ENCODE measurements around the gene GPR137C. TPM values are rescaled to one million over a fixed set of nuclear protein-coding genes. Genes with fewer than 3 reads are reported as not detected.

GPR137C gene
- total and polyA plus RNA-seq, 10 of the 15 experiments (the other 5 are each of a cell fraction or from before 2014, with no cell fraction given), result 0.03 to 0.72 (median 0.22) TPM

DNA sequence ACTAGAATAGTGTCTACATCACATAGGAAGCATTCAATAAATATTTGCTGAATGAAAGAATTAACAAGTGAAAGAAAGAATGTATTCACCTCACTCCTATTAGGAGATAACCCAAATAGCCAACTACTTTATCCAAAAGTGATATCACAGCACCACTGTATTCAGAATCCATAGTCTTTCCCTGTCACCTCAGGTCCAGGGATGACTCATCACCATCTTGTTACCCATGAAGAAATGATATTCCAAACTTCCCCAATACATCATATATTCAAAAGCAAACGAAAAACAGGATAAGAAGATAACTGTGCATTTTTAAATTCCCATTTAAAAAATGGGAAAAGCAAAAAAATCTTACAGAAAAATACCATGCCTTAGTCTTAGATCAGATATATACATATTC lies 39.4 kb upstream of the GPR137C start:
- H3K36me3 ChIP-seq (ENCODE audit: control insufficient read depth in 2 of 2, insufficient read depth in 2 of 2, low read length in 1 of 2), result no peaks in the 10 kb centered on the region
- ATAC-seq, result no peak
- no peaks in the 10 kb centered on the region for H3K9me3 ChIP-seq (replicated peaks; ENCODE audit: control insufficient read depth, insufficient read depth, low read length)
- 46% methylated on average over 1 of the region's 1 CpG for WGBS (ENCODE audit: insufficient coverage, insufficient replicate concordance, low lambda C conversion rate, missing lambda C conversion rate)
- DNase-seq (ENCODE audit: low read depth, low spot score), result no peak
- no peaks in the 10 kb centered on the region for H3K79me2 ChIP-seq (ENCODE audit: control insufficient read depth, insufficient read depth, low read length)
- no peak overlapping the region for H3K9ac ChIP-seq (ENCODE audit: control insufficient read depth, insufficient read depth, low read length)
- H4K20me1 ChIP-seq (ENCODE audit: control insufficient read depth, insufficient read depth), result no peaks in the 10 kb centered on the region
- CTCF ChIA-PET, result no interaction called here
- no peak overlapping the region for H3K4me2 ChIP-seq (ENCODE audit: control insufficient read depth, insufficient read depth)
- no peak overlapping the region for H3K27ac ChIP-seq (ENCODE audit: control insufficient read depth, insufficient read depth)
- TF ChIP-seq, protein P1, sequence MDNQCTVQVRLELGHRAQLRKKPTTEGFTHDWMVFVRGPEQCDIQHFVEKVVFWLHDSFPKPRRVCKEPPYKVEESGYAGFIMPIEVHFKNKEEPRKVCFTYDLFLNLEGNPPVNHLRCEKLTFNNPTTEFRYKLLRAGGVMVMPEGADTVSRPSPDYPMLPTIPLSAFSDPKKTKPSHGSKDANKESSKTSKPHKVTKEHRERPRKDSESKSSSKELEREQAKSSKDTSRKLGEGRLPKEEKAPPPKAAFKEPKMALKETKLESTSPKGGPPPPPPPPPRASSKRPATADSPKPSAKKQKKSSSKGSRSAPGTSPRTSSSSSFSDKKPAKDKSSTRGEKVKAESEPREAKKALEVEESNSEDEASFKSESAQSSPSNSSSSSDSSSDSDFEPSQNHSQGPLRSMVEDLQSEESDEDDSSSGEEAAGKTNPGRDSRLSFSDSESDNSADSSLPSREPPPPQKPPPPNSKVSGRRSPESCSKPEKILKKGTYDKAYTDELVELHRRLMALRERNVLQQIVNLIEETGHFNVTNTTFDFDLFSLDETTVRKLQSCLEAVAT (IDR thresholded peaks at IDR 0.05), result no peak
- TF ChIP-seq RCOR1 (conservative IDR thresholded peaks at IDR 0.05; ENCODE audit: low read depth, low read length) (no peak), ZNF217 (IDR thresholded peaks at IDR 0.05) (no peak), WRNIP1 (IDR thresholded peaks at IDR 0.05; ENCODE audit: borderline replicate concordance, low read depth, low read length) (no peak)
- H3K4me3 ChIP-seq, result no peak overlapping the region
- H3K27me3 ChIP-seq (replicated peaks in 1 of 2; ENCODE audit: control insufficient read depth in 2 of 2, insufficient read depth in 2 of 2, low read length in 1 of 2), result no peaks in the 10 kb centered on the region
- no TSS peak for BruUV-seq (replicated peaks)
- SMC1A ChIA-PET (ENCODE audit: uncharacterized antibody, unreplicated experiment), result no interaction called here
- no peaks in the 10 kb centered on the region for H3K4me1 ChIP-seq (ENCODE audit: control insufficient read depth, insufficient read depth, low read length)
- no peak for FAIRE-seq
- no peak overlapping the region for H2AFZ ChIP-seq (ENCODE audit: control insufficient read depth, low read depth, low read length)
- POLR2A ChIA-PET, result no interaction called here
- in situ Hi-C loops (cut with MboI) (no loop called here), intact Hi-C loops (cut with micrococcal nuclease; ENCODE audit: unreplicated experiment) (no loop called here)
- RAD21 ChIA-PET (ENCODE audit: unreplicated experiment), result no interaction called here

DNA sequence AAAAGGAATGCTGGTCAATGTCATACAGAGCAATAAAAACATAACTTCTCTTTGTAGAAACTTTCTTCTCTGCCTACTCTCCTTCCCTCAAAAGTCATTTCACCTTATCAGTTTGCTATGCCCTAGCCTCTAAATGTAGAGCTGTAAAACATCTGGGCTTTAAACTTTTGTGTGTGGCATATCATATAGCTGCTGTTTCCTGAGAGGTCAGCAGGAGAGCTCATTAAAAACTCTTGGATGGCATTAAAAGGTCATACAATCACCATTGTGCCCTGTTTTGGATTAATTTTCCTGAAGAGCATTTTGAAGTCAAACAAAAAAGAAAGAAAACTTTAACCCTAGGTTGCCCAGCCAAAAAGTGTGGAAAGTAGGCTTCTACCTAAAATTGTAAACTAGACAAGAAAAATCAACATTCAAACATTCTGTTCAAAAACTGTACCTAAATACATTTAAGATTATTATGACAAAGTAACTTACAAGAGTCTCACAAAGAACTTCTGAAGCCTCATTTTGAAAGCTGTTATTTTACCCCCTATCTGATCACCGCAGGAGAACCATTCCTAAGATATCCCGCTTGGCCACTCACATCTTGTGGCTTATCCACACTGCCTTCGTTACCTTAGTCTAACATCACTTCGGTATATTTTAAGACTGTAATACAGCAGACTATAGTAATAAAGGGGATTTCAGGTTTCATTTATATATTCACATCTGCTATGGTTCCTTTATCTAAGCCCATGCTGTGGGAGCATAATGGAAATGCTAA lies 38.4 kb upstream of the GPR137C start:
- no peak overlapping the region for H2AFZ ChIP-seq (ENCODE audit: control insufficient read depth, low read depth, low read length)
- no peak overlapping the region for H3K4me2 ChIP-seq (ENCODE audit: control insufficient read depth, insufficient read depth)
- CTCF ChIA-PET, result no interaction called here
- H3K4me3 ChIP-seq, result no peak overlapping the region
- no TSS peak for BruUV-seq (replicated peaks)
- no peak overlapping the region for H3K27ac ChIP-seq (ENCODE audit: control insufficient read depth, insufficient read depth)
- TF ChIP-seq SIX5 (IDR thresholded peaks at IDR 0.05; ENCODE audit: low read depth, low read length, severe bottlenecking) (no peak), HDAC2 (IDR thresholded peaks at IDR 0.05) (no peak), MEF2A (IDR thresholded peaks at IDR 0.05; ENCODE audit: insufficient read depth, low read depth, low read length) (no peak), JUND (IDR thresholded peaks at IDR 0.05; ENCODE audit: low read depth, low read length) (no peak)
- ATAC-seq, result no peak
- H3K36me3 ChIP-seq (ENCODE audit: control insufficient read depth in 2 of 2, insufficient read depth in 2 of 2, low read length in 1 of 2), result no peaks in the 10 kb centered on the region
- no peaks in the 10 kb centered on the region for H3K27me3 ChIP-seq (replicated peaks in 1 of 2; ENCODE audit: control insufficient read depth in 2 of 2, insufficient read depth in 2 of 2, low read length in 1 of 2)
- in situ Hi-C loops (cut with MboI) (no loop called here), intact Hi-C loops (cut with micrococcal nuclease; ENCODE audit: unreplicated experiment) (no loop called here)
- RAD21 ChIA-PET (ENCODE audit: unreplicated experiment), result no interaction called here
- no peak for DNase-seq (ENCODE audit: low read depth, low spot score)
- H3K9me3 ChIP-seq (replicated peaks; ENCODE audit: control insufficient read depth, insufficient read depth, low read length), result no peaks in the 10 kb centered on the region
- SMC1A ChIA-PET (ENCODE audit: uncharacterized antibody, unreplicated experiment), result interaction anchor here (0.8 kb wide), 1 partner anchor 10 kb away, joined by 3 read pairs; no protein-coding TSS in a partner anchor
- H3K9ac ChIP-seq (ENCODE audit: control insufficient read depth, insufficient read depth, low read length), result no peak overlapping the region
- H4K20me1 ChIP-seq (ENCODE audit: control insufficient read depth, insufficient read depth), result no peaks in the 10 kb centered on the region
- H3K4me1 ChIP-seq (ENCODE audit: control insufficient read depth, insufficient read depth, low read length), result no peaks in the 10 kb centered on the region
- no peaks in the 10 kb centered on the region for H3K79me2 ChIP-seq (ENCODE audit: control insufficient read depth, insufficient read depth, low read length)
- WGBS (ENCODE audit: insufficient coverage, insufficient replicate concordance, low lambda C conversion rate, missing lambda C conversion rate), result 88% methylated on average over 4 of the region's 4 CpGs
- FAIRE-seq, result no peak
- POLR2A ChIA-PET, result interaction anchor here (0.5 kb wide), 1 partner anchor 203 kb away, joined by 3 read pairs; no protein-coding TSS in a partner anchor

Measured in GM12878 (cell line).